AG20443 (cell line): Measurements from ENCODE around the gene CAMKMT.
"Not testable (repeated sequence)": the region's sequence is repeated elsewhere in the genome, so short reads cannot be mapped to it uniquely, and the experiment has no call there.

ENCODE experiments used
- DNase-seq: peaks from one replicate; pipeline ENCODE4 v3.0.0; 2012; ENCODE audit warnings: low spot score, mixed read lengths

The CAMKMT gene

GRCh38 chr2:44360749-44361329 is 908 bp upstream of the CAMKMT start:
- peak; percentile 29 for DNase-seq

- peak; percentile 63 for DNase-seq
Measured at GRCh38 chr2:44362207-44363015, 664 bp downstream of the CAMKMT start.

- no peak for DNase-seq
Measured at GRCh38 chr2:44364604-44365003, 2.9 kb downstream of the CAMKMT start.

GRCh38 chr2:44367591-44367990 is 5.8 kb downstream of the CAMKMT start:
- DNase-seq: no peak

GRCh38 chr2:44369392-44369791 is 7.6 kb downstream of the CAMKMT start:
- DNase-seq: no peak

GRCh38 chr2:44371445-44371844 is 9.7 kb downstream of the CAMKMT start:
- no peak for DNase-seq

- no peak for DNase-seq
Measured at GRCh38 chr2:44372246-44372645, 10.5 kb downstream of the CAMKMT start.

GRCh38 chr2:44377486-44377885 is 15.7 kb downstream of the CAMKMT start:
- no peak for DNase-seq

- not testable (repeated sequence) for DNase-seq
Measured at GRCh38 chr2:44385226-44385625, 23.5 kb downstream of the CAMKMT start.

GRCh38 chr2:44388877-44389276 is 27.1 kb downstream of the CAMKMT start:
- DNase-seq: no peak

- no peak for DNase-seq
Measured at GRCh38 chr2:44389895-44390294, 28.1 kb downstream of the CAMKMT start.

GRCh38 chr2:44392338-44392943 is 30.7 kb downstream of the CAMKMT start:
- peak; percentile 12 for DNase-seq

GRCh38 chr2:44397447-44398175 is 35.9 kb downstream of the CAMKMT start:
- DNase-seq: no peak

GRCh38 chr2:44398243-44398897 is 36.6 kb downstream of the CAMKMT start:
- DNase-seq: no peak

GRCh38 chr2:44420725-44421124 is 59.0 kb downstream of the CAMKMT start:
- no peak for DNase-seq

GRCh38 chr2:44424211-44424610 is 62.5 kb downstream of the CAMKMT start:
- DNase-seq: no peak

- no peak for DNase-seq
Measured at GRCh38 chr2:44429034-44429433, 67.3 kb downstream of the CAMKMT start.

- no peak for DNase-seq
Measured at GRCh38 chr2:44430342-44430741, 68.6 kb downstream of the CAMKMT start.

- DNase-seq: no peak
Measured at GRCh38 chr2:44433895-44434294, 72.1 kb downstream of the CAMKMT start.

- no peak for DNase-seq
Measured at GRCh38 chr2:44441200-44441599, 79.5 kb downstream of the CAMKMT start.

GRCh38 chr2:44442019-44442418 is 80.3 kb downstream of the CAMKMT start:
- DNase-seq: no peak

- no peak for DNase-seq
Measured at GRCh38 chr2:44443517-44443916, 81.8 kb downstream of the CAMKMT start.
